Measurements from ENCODE around the gene CDKL4. TPM values are rescaled to one million over a fixed set of nuclear protein-coding genes. Genes with fewer than 3 reads are reported as not detected.

Gene CDKL4
- total RNA-seq, 1 donor from 2014 or later: 0.24 TPM

GRCh38 chr2:39216346-39217191, 27.2 kb downstream of the CDKL4 start:
- intact Hi-C loops (cut with micrococcal nuclease): no loop called here
- no peak for ATAC-seq (ENCODE audit: low read depth)
- H3K36me3 Mint-ChIP-seq (ENCODE audit: low read depth): no peaks in the 10 kb centered on the region

GRCh38 chr2:39215545-39215944, 28.2 kb downstream of the CDKL4 start:
- no peak overlapping the region for H3K27ac Mint-ChIP-seq
- POLR2A ChIA-PET: no interaction called here

More at GRCh38 chr2:39216346-39217191, 27.2 kb downstream of the CDKL4 start:
- no peaks in the 10 kb centered on the region for H3K9me3 Mint-ChIP-seq
- no peak overlapping the region for H3K27ac Mint-ChIP-seq
- H3K4me1 Mint-ChIP-seq: peaks cover 2% of the 10 kb centered on the region
- H3K4me3 Mint-ChIP-seq: no peak overlapping the region
- no peak for TF ChIP-seq CTCF (IDR thresholded peaks at IDR 0.05)
- DNase-seq: no peak
- H3K27me3 Mint-ChIP-seq: no peaks in the 10 kb centered on the region
- ChIA-PET CTCF (no interaction called here), POLR2A (no interaction called here)

DNA sequence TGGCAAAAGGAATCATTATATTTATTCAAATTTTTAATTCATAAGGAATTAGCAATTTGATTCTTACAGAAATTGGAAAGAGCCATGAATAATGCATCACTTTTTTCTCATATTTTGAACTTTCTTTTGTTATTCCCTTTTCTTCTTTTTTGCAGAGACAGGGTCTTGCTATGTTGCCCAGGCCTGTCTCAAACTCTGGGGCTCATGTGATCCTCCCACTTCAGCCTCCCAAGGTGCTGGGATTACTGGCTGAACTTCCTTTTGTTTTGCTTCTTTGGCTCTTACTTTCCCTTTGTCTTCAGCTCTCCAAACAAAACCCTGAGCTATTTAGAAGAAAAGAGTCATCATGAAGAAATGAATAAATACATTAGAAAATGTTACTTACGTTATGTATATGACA, 30.8 kb downstream of the CDKL4 start:
- H3K4me1 Mint-ChIP-seq: peaks cover 2% of the 10 kb centered on the region
- H3K4me3 Mint-ChIP-seq: no peak overlapping the region
- no peaks in the 10 kb centered on the region for H3K36me3 Mint-ChIP-seq (ENCODE audit: low read depth)
- no peak for TF ChIP-seq CTCF (IDR thresholded peaks at IDR 0.05)
- no peaks in the 10 kb centered on the region for H3K9me3 Mint-ChIP-seq
- ChIA-PET CTCF (no interaction called here), POLR2A (no interaction called here)
- H3K27me3 Mint-ChIP-seq: no peaks in the 10 kb centered on the region
- intact Hi-C loops (cut with micrococcal nuclease): no loop called here
- no peak for ATAC-seq (ENCODE audit: low read depth)
- no peak for DNase-seq
- no peak overlapping the region for H3K27ac Mint-ChIP-seq

More at GRCh38 chr2:39215545-39215944, 28.2 kb downstream of the CDKL4 start:
- no peak for TF ChIP-seq CTCF (IDR thresholded peaks at IDR 0.05)
- Mint-ChIP-seq H3K4me1 (peaks cover 2% of the 10 kb centered on the region), H3K9me3 (no peaks in the 10 kb centered on the region), H3K4me3 (no peak overlapping the region), H3K27me3 (no peaks in the 10 kb centered on the region), H3K36me3 (ENCODE audit: low read depth) (no peaks in the 10 kb centered on the region)
- CTCF ChIA-PET: no interaction called here
- DNase-seq (no peak), ATAC-seq (ENCODE audit: low read depth) (no peak)
- intact Hi-C loops (cut with micrococcal nuclease): no loop called here

GRCh38 chr2:39210846-39211245, 32.9 kb downstream of the CDKL4 start:
- no peak for ATAC-seq (ENCODE audit: low read depth)
- Mint-ChIP-seq H3K27me3 (no peaks in the 10 kb centered on the region), H3K27ac (no peak overlapping the region), H3K36me3 (ENCODE audit: low read depth) (no peaks in the 10 kb centered on the region), H3K9me3 (no peaks in the 10 kb centered on the region), H3K4me1 (no peaks in the 10 kb centered on the region), H3K4me3 (no peak overlapping the region)
- POLR2A ChIA-PET: no interaction called here
- CTCF ChIA-PET: no interaction called here
- intact Hi-C loops (cut with micrococcal nuclease): no loop called here
- no peak for DNase-seq
- no peak for TF ChIP-seq CTCF (IDR thresholded peaks at IDR 0.05)

GRCh38 chr2:39203382-39203781, 40.4 kb downstream of the CDKL4 start:
- H3K27ac Mint-ChIP-seq: no peak overlapping the region
- H3K9me3 Mint-ChIP-seq: peaks cover 22% of the 10 kb centered on the region
- ATAC-seq (ENCODE audit: low read depth) (no peak), DNase-seq (no peak)
- H3K36me3 Mint-ChIP-seq (ENCODE audit: low read depth): no peaks in the 10 kb centered on the region
- no peaks in the 10 kb centered on the region for H3K27me3 Mint-ChIP-seq
- intact Hi-C loops (cut with micrococcal nuclease): no loop called here
- TF ChIP-seq CTCF (IDR thresholded peaks at IDR 0.05): no peak
- no peak overlapping the region for H3K4me3 Mint-ChIP-seq
- no peaks in the 10 kb centered on the region for H3K4me1 Mint-ChIP-seq
- CTCF ChIA-PET: no interaction called here
- POLR2A ChIA-PET: no interaction called here
